Adrenal gland (tissue), 12 donors: Measurements from ENCODE around the gene CCDC148. TPM values are rescaled to one million over a fixed set of nuclear protein-coding genes. Genes with fewer than 3 reads are reported as not detected.
"Not testable (repeated sequence)": the region's sequence is repeated elsewhere in the genome, so short reads cannot be mapped to it uniquely, and the experiment has no call there.

ENCODE experiments used
- DNase-seq, 7 donors: peaks; one replicate each; pipeline ENCODE4 v3.0.0-alpha.2; 2019 to 2020
- H3K27ac ChIP-seq, 5 donors: fragments of 200-600 bp; sonication (generic) in 4 of 5; 1 replicate in 3 of 5; 2 replicates in 2 of 5; pipeline versions ENCODE4 v1.5.1 to v1.8.0; 2016 to 2020; ENCODE audit warnings: mild to moderate bottlenecking in 1 of 5
- H3K27me3 ChIP-seq: fragments of 200-600 bp; 2 replicates; pipeline ENCODE4 v1.8.0; 2021
- H3K36me3 ChIP-seq, 2 donors: fragments of 200-600 bp; replicated peaks in 1 of 2; 1 replicate in 1 of 2; 2 replicates in 1 of 2; pipeline versions ENCODE4 v1.5.1 to v1.8.0; 2018 to 2022
- H3K4me1 ChIP-seq, 2 donors: fragments of 200-600 bp; replicated peaks in 1 of 2; 1 replicate in 1 of 2; 2 replicates in 1 of 2; pipeline versions ENCODE4 v1.5.1 to v1.8.0; 2018 to 2021
- H3K4me3 ChIP-seq, 4 donors: fragments of 200-600 bp; sonication (generic) in 3 of 4; one replicate each; pipeline ENCODE4 v1.5.1; 2016 to 2018
- H3K9me3 ChIP-seq, 3 donors: fragments of 200-600 bp; sonication (generic) in 1 of 3; replicated peaks in 1 of 3; 1 replicate in 2 of 3; 2 replicates in 1 of 3; pipeline versions ENCODE4 v1.5.1 to v1.8.0; 2016 to 2021
- POLR2A ChIP-seq, 2 donors: fragments of 450-650 bp; IDR thresholded peaks; one replicate each; pipeline ENCODE4 v1.6.1; 2017; ENCODE audit warnings: antibody characterized with exemption in 2 of 2, mild to moderate bottlenecking in 2 of 2, moderate library complexity in 1 of 2
- WGBS, 4 donors: extraction: QIAGEN DNeasy Blood & Tissue Kit in 2 of 4; methylation state at CpG; one replicate each; pipeline versions ENCODE4 v1.1.5 to v1.1.7; 2013 to 2017; 5-methylcytosine and 5-hydroxymethylcytosine counted together
- intact Hi-C, 2 donors: fragments of 100-400 bp; cut with DNase I; formaldehyde crosslinking; loops; one replicate each; pipeline versions ENCODE4 v1.14.1 to v1.15.0; 2022 to 2023
- polyA plus RNA-seq, 3 donors: library from polyadenylated mRNA; stranded (reverse); fragments of 200-250 nt in 2 of 3; fragments of 350-450 nt in 1 of 3; fragmentation: Illumina TruSeq in 1 of 3; extraction: RNeasy Lipid Tissue Mini Kit (QIAGEN cat#74804) in 1 of 3; gene quantifications; one replicate each; pipeline ENCODE4 v1.2.3, GENCODE V29; 2013 to 2014
- total RNA-seq, 9 donors: library from RNA; depleted of rRNA in 4 of 9; stranded (reverse); fragments of >200 nt in 4 of 9; fragments of 120-200 nt in 1 of 9; fragmentation: NEBNext Ultra II Directional in 1 of 9; extraction: Animal tissue kit (Norgen Biotek cat#: 25700) in 1 of 9; gene quantifications; one replicate each; pipeline versions ENCODE4 v1.1.0 to v1.2.4, GENCODE V29; 2013 to 2023
- TF ChIP-seq, protein P1 (sequence below), 6 experiments: fragments of 450-650 bp in 4 of 6; fragments of 200-600 bp in 2 of 6; sonication (generic) in 1 of 6; IDR thresholded peaks; 1 replicate in 5 of 6; 2 replicates in 1 of 6; pipeline versions ENCODE4 v1.5.1 to v1.8.0; 2016 to 2021; ENCODE audit warnings: antibody characterized with exemption in 6 of 6, mild to moderate bottlenecking in 2 of 6, moderate library complexity in 1 of 6
- donor health status: healthy with polysubstance abuse.
- donor health status: Bipolar disorder and iron deficiency.
- donor health status: DM: yes; HTN: yes; CAD: no.
- donor health status: DM: no; HTN: no; CAD: no.
- donor health status: DM: no; HTN: no; CAD: no.
- donor health status: DM: yes; HTN: yes; CAD: no.

CCDC148 gene
- total and polyA plus RNA-seq, 12 donors, result 0.24 to 1.6 (median 0.56) TPM; not detected in 2

DNA sequence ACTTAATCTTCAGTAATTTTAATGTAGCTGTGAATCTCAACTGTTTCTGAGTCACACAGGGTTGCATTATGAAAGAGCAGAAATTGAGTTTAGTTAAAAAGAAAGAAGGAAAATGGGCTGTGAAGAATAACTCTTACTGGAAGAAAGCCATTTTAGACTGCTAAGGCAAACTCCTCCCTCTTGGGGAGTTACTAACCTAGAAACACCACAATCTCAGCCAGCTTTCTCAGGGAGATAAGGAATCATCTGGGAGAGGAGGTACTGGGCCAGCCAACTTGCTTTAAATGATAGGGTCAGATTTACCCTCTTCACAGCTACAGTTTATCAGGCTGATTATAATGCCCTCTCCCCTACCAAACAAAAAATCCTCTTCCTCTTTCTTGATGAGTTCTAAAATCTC, 119.5 kb downstream of the CCDC148 start:
- TF ChIP-seq POLR2A (IDR thresholded peaks at IDR 0.05), result no peak
- TF ChIP-seq, protein P1, sequence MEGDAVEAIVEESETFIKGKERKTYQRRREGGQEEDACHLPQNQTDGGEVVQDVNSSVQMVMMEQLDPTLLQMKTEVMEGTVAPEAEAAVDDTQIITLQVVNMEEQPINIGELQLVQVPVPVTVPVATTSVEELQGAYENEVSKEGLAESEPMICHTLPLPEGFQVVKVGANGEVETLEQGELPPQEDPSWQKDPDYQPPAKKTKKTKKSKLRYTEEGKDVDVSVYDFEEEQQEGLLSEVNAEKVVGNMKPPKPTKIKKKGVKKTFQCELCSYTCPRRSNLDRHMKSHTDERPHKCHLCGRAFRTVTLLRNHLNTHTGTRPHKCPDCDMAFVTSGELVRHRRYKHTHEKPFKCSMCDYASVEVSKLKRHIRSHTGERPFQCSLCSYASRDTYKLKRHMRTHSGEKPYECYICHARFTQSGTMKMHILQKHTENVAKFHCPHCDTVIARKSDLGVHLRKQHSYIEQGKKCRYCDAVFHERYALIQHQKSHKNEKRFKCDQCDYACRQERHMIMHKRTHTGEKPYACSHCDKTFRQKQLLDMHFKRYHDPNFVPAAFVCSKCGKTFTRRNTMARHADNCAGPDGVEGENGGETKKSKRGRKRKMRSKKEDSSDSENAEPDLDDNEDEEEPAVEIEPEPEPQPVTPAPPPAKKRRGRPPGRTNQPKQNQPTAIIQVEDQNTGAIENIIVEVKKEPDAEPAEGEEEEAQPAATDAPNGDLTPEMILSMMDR (IDR thresholded peaks at IDR 0.05), result no peak
- no peaks in the 10 kb centered on the region for H3K27me3 ChIP-seq
- H3K36me3 ChIP-seq, result no peaks in the 10 kb centered on the region
- no peak overlapping the region for H3K4me3 ChIP-seq
- intact Hi-C loops, result no loop called here
- no peak for DNase-seq
- no peak overlapping the region for H3K27ac ChIP-seq
- no peaks in the 10 kb centered on the region for H3K9me3 ChIP-seq
- H3K4me1 ChIP-seq, result no peaks in the 10 kb centered on the region

DNA sequence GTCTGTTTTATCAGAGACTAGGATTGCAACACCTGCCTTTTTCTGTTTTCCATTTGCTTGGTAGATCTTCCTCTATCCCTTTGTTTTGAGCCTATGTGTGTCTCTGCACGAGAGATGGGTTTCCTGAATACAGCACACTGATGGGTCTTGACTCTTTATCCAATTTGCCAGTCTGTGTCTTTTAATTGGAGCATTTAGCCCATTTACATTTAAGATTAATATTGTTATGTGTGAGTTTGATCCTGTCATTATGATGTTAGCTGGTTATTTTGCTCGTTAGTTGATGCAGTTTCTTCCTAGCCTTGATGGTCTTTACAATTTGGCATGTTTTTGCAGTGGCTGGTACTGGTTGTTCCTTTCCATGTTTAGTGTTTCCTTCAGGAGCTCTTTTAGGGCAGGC, 124.8 kb downstream of the CCDC148 start:
- DNase-seq, H3K4me3 ChIP-seq, H3K27me3 ChIP-seq, intact Hi-C loops, H3K9me3 ChIP-seq, H3K4me1 ChIP-seq, H3K27ac ChIP-seq, H3K36me3 ChIP-seq: not testable (repeated sequence)
- 77 to 86% (median 78%) methylated on average over 1 to 2 of the region's 2 CpGs for WGBS, 4 donors

DNA sequence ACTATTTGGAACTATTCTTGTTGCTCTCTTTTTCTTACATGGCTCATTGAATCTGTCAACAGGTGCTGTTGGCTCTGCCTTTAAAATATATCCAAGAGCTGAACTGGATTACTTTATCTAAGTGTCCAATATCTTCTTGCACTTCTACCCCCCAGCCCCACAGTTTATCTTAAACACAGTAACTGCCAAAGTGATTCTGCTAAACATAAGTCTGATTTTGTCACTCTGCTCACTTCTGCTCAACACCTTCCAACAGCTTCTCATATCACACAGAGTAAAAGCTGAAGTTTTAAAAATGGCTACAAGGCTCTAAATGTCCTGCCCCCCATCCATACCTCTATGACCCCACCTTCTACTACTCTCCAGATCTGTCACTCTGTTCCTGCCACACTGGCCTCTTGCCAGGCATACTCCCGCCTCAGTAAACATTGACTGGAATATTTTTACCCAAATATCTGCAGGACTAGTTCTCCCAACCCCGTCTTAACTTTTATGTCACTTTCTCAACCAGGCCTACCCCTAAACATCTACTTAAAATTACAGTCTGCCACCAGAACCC, 130.7 kb downstream of the CCDC148 start:
- Histone ChIP-seq H3K27me3 (no peaks in the 10 kb centered on the region), H3K27ac (no peak overlapping the region), H3K36me3 (no peaks in the 10 kb centered on the region), H3K4me1 (no peaks in the 10 kb centered on the region), H3K9me3 (peaks cover 0 to 7% (median 0%) of the 10 kb centered on the region in 3 donors), H3K4me3 (no peak overlapping the region)
- 86 to 92% (median 89%) methylated on average over 2 of the region's 2 CpGs for WGBS, 4 donors
- no peak for DNase-seq
- intact Hi-C loops, result no loop called here
- no peak for TF ChIP-seq POLR2A (IDR thresholded peaks at IDR 0.05)
- TF ChIP-seq, protein P1 (IDR thresholded peaks at IDR 0.05), result no peak

DNA sequence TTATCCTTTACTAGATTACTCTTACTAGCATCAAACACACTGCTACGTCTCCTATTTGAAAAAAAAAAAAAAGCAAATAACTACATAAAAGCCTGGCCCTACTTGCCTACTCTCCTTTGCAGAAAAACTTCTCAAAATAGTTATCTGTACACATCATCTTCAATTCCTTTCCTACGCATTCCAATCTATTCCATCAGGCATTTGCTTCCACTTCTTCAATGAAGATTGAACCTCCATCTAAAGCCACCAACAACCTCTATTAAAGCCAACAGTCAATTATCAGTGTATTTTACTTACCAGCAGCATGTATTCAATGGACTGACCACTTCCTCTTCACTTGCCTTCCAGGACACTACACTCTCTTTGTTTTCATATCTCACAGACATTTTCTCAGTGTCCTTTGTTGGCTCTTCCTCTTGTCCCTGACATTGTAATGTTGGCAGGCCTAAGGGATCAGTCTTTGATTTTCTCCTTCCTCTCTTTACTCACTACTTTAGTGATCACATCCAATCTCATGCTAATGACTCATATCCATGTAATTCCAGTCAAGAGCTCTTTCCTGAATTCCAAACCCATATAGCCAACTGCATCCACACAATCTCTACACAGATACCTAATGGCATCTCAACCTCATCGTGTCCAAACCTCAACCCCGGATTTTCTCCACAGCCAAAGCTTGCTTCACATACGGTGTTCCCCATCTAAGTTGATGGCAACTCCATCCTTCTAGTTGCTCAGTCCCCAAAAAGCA, 131.3 kb downstream of the CCDC148 start:
- H3K36me3 ChIP-seq, result no peaks in the 10 kb centered on the region
- no peaks in the 10 kb centered on the region for H3K27me3 ChIP-seq
- peaks cover 0 to 7% (median 0%) of the 10 kb centered on the region in 3 donors for H3K9me3 ChIP-seq
- no peak overlapping the region for H3K27ac ChIP-seq
- TF ChIP-seq, protein P1 (IDR thresholded peaks at IDR 0.05), result no peak
- TF ChIP-seq POLR2A (IDR thresholded peaks at IDR 0.05), result no peak
- DNase-seq, result no peak
- intact Hi-C loops, result no loop called here
- no peaks in the 10 kb centered on the region for H3K4me1 ChIP-seq
- 78 to 95% (median 92%) methylated on average over 5 of the region's 5 CpGs for WGBS, 4 donors
- no peak overlapping the region for H3K4me3 ChIP-seq

DNA sequence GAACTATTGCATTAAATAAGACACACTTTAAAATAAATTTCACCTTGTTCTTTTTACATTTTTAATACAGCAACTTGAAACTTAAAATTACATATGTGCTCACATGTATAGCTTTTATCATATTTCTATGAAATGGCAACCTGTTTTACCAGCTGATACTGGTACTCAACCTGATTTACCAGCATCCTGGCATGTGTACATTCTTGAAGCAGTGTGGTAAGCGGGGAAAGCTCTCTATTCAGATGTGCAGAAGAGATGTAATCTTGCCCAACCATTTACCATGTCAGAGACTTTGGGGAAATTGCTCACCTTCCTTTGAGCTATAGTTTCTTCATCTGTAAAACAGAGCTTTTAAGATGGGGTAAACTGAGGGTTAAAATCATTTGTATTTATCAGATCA, 133.2 kb downstream of the CCDC148 start:
- no peaks in the 10 kb centered on the region for H3K4me1 ChIP-seq
- H3K4me3 ChIP-seq, result no peak overlapping the region
- 92 to 95% (median 94%) methylated on average over 1 of the region's 1 CpG for WGBS, 4 donors
- no peaks in the 10 kb centered on the region for H3K36me3 ChIP-seq
- DNase-seq, result no peak
- no peak for TF ChIP-seq POLR2A (IDR thresholded peaks at IDR 0.05)
- TF ChIP-seq, protein P1 (IDR thresholded peaks at IDR 0.05), result no peak
- no peaks in the 10 kb centered on the region for H3K27me3 ChIP-seq
- intact Hi-C loops, result no loop called here
- H3K9me3 ChIP-seq, result peaks cover 0 to 7% (median 0%) of the 10 kb centered on the region in 3 donors
- H3K27ac ChIP-seq, result no peak overlapping the region
